Frontal cortex (tissue), 4 donors: ENCODE results near the gene ZNF749. TPM values are rescaled to one million over a fixed set of nuclear protein-coding genes. Genes with fewer than 3 reads are reported as not detected.
A peak's percentile ranks its signal among the peaks of the same experiment; 100 is the strongest.

ENCODE experiments used
- DNase-seq, 2 donors: peaks; one replicate each; pipeline ENCODE4 v3.0.0; 2012; ENCODE audit warnings: low spot score in 2 of 2
- FAIRE-seq: peaks from 2 replicates; lab custom pipeline; 2012; peaks lifted over from hg19 to GRCh38; lab: Jason Lieb, UNC
- total RNA-seq: library from RNA; depleted of rRNA; stranded (reverse); fragments of >200 nt; gene quantifications from one replicate; pipeline ENCODE4 v1.2.3, GENCODE V29; 2014
- donor health status: control.
- donor health status: control.
- donor health status: control.

ZNF749 gene
- 37.9 TPM for total RNA-seq

DNA sequence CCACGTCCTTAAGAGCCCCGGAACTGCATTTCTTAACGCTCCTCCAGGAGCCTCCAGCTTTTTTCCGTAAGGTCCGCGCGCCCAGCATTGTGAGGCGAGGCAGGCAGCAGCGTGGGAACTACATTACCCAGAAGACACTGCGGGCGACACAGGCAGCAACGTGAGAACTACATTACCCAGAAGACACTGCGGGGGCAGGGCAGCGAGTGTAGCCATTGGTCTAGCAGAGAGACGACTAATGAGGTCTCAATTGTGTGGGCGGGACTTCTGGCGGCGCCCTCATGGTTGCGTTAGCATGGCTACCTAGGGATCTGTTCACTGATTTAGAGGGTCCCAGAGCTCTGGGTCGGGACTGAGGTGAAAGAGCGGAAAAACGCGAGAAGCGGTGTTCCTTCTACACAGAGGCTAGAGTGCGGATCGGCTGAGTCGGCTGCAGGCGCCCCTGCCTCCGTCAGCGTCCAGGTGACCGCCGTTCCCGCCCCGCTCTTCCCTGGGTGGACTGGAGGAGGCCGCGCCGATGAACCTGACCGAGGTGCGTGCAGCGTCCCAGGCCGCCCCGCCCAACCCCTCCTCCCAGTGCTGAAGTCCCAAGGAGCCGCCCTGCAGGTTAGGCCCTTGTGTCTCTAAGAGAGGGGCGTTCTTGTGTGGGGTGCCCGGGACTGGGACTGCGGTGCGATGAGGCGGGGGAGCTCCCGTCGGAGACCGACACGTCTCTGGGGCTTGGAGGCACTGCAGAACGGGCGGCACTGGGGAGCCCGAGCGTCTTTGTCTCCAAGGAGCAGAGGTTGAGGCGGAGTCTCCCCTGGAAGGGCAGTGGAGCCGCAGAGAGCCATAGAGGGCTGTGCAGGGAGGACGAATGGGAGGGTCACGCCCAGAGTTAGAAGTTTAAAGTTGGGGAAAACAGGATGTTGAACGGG lies at the start of gene ZNF749:
Gene ZNF749 (plus strand): TSS at position 264 of the 917 bp plus-strand sequence. CDS start 254 bp downstream, at position 518.
- DNase-seq (peak; percentile 96), FAIRE-seq (peak; percentile 90)

DNA sequence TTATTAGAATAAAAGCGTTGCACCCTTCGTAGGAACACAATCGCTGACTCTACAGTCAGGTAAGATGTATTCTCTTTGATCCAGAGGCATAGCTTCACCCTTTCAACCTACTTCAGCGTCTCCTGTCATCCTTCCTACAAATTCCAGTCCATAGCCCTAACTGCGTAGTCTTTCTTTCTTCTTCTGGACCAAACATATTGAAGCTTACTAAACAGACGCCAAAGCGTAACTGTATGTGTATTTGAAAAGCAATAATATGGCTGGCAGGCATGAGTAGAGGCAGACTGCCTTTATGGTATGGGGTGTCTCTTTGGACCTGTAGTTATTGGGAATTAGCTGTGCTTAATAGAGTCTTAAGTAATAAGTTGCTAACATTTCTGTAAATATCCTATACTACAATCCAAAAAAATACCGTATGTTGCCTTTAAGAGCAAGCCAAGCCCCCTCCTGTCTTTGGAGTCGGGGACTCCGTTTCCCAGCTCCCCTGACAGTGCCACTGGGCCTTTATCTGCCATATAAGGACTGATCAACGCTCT lies 45.9 kb upstream of the ZNF749 start:
- no peak for FAIRE-seq
- DNase-seq: no peak

DNA sequence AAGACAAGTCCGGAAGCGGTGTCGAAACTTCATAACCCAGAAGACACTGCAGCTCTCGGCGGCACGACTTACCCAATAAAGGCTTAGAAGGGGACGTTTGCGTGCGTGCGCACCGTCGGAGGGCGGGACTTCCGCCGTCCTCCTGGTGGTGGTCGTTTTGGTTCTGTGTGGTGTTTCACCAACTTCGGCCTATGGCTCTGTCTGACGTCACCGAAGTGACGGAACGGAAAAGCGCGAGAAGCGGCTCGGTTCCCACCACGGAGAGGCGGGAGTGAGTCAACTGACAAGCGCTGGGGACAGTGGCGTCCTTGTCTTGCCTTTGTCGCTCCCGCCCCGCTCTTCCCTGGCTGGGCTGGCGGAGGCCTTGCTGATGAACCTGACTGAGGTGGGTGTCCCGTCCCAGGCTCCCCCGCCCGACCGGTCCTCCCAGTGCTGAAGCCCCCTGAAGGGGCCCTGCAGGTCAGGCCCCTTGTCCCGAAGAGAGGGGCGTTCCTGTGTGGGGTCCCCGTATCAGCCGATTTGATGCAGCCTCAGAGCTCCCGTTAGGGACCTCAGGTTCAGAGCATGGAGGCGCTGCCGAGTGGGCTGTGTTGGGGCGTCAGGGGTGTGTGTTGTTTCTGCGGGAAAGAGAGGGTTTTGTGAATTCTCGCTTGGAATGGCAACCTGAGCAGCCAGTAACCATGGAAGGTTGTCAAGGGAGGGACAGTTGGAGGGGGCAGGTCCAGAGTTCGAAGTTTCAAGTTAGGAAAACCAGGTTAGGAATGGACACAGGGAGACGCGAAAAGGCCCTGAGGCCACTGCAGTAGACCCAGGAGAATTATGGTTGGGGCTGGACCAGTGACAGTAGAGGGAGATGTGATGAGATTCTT lies 45.2 kb upstream of the ZNF749 start, which contains the start of gene ZNF548:
Gene ZNF548 (plus strand): TSS at position 125 of the 869 bp plus-strand sequence. CDS start 246 bp downstream, at position 371.
- FAIRE-seq: peak; percentile 56
- peak; percentile 76 to 90 for DNase-seq

DNA sequence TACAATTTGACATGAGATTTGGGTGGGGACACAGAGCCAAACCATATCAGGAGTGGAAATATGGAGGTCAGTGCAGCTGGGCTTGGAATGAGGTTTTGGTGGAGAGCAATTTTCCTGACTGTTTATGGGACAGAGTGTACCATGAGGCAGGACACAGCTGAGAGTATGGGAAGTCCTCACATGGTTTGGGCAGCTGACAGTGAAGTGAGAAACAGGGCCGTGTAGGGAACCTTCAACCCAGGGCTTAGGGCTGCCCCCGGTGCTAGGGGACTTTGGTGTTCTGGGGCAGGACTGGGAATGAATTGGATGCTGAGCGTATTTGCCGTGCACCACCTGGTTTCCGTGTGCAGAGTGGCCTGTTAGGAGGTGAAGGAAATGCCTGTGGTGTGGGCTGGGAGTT lies 39.4 kb upstream of the ZNF749 start:
- FAIRE-seq: no peak
- DNase-seq: no peak

DNA sequence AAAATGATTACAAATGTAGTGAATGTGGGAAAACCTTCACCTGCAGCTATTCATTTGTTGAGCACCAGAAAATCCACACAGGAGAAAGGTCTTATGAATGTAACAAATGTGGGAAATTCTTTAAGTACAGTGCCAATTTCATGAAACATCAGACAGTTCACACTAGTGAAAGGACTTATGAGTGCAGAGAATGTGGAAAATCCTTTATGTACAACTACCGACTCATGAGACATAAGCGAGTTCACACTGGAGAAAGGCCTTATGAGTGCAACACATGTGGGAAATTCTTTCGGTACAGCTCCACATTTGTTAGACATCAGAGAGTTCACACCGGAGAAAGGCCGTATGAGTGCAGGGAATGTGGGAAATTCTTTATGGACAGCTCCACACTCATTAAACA lies 36.3 kb upstream of the ZNF749 start:
- FAIRE-seq (no peak), DNase-seq (no peak)

DNA sequence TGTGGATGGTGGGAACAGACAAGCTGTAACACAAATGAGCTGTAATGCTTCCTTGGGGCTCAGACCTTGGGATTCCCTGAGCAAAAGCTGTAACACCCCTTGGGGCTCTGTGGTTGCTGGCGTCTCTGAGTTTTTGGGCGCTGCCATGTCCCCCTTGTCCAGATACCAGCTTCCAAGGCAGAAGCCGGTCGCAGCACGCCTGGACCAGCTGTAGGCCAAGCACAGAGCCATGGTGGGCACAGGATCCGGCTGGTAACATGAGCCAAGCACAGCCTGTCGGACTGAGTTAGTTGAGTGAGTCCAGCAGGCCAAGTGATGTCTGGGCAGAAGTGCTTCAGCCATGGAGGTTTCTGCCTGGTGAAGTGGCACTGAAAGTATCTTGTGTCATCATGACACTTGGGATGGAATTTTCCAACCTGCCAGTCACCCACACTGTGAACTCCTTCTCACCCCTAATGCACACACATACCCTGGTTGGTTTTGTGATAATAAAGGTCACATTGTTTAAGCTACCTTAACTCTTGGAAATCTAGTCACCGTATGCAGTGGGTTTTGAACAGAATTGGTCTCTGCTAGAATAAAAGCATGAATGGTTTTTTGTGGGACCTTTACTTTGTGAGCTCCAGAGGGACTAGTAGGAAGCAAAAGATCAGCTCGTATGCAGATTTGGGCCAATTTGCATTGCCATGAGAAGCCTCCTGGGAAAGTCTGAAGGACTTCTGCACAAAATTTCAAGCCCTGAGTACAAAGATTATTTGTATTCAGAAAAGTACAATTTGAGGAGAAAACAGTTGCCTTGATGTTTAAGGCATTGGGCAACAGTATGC lies 31.2 kb upstream of the ZNF749 start:
- no peak for DNase-seq
- FAIRE-seq: no peak

DNA sequence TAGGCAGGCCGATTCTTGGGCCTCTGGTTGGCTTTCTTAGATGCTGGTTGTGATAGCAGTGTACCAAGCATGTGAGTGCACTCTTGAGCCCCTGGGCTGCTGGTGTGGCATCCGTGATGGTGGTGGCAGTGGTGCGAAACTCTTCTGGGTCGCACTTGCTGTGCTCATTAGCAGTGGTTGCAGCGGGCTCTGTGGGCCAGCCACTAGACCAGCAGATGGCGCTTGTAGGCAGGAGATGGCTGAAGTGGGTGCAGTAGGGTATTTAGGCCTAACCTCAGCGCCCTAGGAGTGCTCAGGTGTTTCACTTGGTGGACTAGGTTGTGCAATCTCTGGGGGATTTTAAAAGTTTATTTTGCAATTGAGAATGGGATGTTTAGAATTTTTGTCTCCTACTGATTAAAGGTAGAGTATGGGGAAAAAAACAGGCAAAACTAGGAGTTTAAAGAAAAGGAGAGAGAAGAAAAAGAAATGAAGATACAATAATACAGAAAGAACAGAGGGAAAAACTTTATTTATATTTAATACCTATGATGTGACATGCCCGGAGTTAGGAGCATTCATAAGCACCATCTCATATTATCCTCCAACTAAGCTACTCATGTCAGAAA lies 28.5 kb upstream of the ZNF749 start:
- DNase-seq (peak in 1 of 2 donors; percentile 54), FAIRE-seq (no peak)

DNA sequence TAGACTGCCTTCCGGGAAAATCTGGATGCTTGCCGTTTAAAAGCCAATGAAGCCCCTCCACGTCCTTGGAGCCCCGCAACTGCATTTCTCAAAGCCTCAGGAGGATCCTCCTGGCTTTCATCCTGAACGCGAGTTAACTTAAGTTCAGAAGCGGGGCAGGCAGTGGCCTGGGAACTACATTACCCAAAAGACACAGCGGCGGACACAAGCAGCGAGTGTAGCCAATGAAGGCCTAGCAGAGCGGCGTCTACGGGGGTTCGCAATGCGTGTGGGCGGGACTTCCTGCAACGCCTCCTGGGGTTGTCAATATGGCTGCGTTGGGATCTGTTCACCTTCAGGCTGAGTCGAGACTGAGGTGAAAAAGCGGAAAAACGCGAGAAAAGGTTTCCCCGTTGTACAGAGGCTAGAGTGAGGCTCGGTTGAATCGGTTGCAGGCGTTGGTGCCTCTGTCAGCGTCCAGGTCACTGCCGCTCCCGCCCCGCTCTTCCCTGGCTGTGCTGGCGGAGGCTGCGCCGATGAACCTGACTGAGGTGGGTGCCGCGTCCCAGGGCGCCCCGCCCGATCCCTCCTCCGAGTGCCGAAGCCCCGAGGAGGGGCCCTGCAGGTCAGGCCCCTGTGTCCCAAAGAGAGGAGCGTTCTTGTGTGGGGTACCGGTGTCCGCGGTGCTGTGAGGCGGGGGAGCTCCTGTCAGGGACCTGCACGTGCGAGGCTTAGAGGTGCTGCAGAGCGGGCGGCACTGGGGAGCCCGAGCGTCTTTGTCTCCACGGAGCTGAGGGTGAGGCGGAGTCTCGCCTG lies 24.1 kb upstream of the ZNF749 start, which contains the start of gene ZNF17:
Gene ZNF17 (plus strand): TSS at position 285 of the 795 bp plus-strand sequence. CDS start 2,455 bp downstream, outside the sequence.
- DNase-seq (peak; percentile 85 to 93), FAIRE-seq (peak; percentile 15)

DNA sequence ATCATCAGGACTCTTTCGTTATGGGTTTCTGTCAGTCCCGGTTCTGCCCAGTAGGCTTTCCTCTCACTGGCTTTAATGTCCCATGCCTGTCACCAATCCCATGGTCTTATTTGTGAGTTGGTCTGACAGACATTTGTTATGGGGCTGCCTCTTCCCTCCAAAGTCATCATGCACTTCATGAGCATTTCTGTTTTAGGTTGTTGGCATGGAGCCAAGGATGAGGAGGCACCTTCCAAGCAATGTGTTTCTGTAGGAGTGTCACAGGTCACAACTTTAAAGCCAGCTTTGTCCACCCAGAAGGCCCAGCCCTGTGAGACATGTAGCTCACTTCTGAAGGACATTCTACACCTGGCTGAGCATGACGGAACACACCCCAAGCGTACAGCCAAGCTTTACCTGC lies 15.7 kb upstream of the ZNF749 start:
- DNase-seq (no peak), FAIRE-seq (no peak)

DNA sequence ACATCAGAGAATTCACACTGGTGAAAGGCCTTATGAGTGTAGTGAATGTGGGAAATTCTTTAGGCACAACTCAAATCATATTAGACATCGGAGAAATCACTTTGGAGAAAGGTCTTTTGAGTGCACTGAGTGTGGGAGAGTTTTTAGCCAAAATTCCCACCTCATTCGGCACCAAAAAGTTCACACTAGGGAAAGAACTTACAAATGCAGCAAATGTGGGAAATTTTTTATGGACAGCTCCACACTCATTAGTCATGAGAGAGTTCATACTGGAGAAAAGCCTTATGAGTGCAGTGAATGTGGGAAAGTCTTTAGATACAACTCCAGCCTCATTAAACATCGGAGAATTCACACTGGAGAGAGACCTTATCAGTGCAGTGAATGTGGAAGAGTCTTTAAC lies 14.1 kb upstream of the ZNF749 start:
- DNase-seq: no peak
- FAIRE-seq: no peak

DNA sequence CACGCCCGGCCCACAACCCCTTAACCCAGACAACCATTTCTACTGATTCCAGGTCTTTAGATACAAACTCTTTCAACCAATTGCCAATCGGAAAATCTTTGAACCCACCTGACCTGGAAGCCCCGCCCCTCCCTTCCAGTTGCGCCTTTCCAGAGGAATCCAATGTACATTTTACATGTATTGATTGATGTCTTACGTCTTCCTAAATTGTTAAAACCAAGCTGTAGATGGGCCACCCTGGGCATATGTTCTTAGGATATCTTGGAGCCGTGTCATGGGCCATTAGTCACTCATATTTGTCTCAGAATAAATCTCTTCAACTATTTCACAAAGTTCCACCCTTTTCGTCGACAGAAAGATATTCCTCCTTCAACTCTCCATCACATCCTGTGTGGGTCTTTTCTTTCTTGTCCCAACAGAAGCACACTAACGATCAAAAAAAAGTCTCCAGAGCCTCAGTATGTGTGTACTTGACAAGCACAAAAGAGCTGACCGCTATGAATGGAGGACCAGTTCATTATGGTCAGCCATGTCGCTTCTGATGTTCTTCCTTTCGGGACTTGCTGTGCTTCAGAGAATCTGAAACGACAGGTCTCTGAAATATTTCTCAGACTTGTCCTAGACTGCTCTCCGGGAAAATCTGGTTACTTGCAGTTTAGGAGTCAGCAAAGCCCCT lies 601 bp upstream of the ZNF749 start:
- DNase-seq (no peak), FAIRE-seq (no peak)

DNA sequence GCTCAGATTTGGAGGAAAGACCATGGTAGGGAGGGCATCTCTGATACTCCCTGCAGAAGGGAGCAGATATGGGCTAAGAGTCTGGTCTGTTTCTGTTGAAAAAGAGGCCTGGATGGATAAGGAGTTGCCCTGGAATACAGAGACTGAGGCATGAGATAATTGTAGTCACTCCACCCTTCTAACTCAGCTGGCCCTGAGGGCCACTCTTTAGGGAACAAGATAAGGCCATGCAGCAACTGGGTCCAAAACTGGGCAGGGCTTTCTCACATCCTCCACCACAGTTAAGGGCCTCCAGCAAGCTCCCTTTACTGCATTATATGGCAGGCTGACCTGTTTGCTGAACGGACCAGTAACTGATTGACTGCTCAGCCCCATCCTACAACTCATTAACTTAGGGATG lies 1.3 kb downstream of the ZNF749 start:
- DNase-seq (no peak), FAIRE-seq (no peak)

DNA sequence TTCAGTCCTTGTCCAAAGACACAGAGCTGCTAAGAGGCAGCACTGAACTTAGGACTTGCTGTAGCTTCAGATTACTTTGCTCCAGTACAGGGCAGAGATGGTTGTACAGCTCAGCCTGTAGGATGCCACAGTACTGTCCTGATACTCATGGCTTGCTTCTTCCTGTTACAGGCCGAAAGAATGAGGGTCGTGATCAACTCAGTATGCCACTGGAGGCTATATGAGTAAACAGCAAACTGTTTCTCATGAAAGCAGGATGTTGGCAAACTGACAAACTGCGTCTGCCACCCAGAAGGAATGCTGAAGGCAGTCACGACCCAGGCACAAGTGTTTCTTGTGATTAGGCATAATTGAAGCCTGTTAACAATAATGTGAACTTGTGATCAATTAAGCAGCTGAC lies 2.8 kb downstream of the ZNF749 start:
- DNase-seq (no peak), FAIRE-seq (no peak)

DNA sequence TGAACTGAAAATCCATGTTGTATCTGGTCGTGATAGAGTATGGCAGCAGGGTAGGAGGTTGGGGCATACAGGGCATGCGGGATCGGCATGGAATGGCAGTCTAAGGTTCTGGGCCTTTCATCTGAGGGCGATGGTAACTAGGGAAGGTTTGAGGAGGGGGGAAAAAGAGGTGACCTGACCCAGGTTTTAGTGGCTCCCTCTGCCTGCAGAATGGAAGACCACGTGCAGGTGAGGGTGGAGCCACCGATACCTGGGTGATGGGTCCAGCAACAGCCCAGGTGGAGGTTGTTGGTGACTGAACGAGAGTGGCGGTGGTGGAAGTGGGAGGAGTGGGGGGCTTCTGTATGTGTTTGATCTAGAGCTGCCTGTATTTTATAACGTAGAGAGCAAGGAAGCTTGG lies 3.8 kb downstream of the ZNF749 start:
- DNase-seq (no peak), FAIRE-seq (no peak)

DNA sequence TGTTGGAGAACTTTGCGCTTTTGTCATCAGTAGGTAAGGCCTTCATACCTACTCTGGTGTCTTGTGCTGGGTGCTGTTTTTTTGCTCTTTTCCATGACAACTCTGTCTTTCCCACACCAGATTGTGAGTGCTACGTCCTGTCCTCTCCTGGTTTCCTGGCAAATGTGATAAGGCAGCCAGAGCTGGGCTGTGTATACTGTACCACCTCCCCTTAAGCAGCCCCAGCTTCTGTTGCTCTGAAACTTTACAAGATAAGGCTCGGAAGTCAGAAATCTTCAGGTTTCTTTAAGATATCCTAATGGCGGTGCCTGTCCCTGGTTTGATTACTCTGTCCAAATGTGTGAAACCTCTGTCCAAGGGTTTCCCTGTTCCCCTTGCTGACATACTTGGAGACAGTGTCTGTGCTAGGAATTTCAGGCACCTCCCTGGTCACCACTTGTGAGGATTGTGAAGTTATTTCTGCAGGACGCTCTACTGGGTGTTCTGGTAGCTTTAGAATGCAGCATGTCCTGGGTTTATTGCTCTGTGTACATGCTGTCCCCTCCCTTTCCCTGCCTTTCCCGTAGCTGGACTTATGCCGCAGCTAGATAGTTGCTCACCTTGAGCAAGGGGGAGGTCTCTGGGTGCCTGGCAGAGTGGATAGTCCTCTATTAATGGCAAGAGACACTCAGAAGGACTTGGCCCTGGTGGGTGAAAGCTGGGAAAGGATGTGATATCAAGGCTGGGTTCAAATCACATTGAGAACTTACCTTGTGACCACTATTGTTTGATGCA lies 7.0 kb downstream of the ZNF749 start:
- DNase-seq (no peak), FAIRE-seq (no peak)

DNA sequence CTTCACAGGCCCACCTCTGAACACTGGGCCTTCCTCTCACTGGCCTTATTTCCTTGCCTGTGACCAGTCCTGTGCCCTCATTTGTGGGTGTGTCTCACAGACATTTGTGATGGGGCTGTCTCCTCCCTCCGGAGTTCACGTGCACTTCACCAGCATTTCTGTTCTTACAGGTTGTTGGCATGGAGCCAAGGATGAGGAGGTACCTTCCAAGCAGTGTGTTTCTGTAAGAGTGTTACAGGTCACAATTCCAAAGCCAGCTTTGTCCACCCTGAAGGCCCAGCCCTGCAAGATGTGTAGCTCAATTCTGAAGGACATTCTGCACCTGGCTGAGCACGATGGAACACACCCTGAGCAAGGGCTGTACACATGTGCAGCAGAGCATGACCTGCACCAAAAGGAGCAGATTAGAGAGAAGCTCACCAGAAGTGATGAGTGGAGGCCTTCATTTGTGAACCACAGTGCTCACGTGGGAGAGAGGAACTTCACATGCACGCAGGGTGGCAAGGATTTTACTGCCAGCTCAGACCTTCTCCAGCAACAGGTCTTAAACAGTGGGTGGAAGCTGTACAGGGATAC lies 8.1 kb downstream of the ZNF749 start:
- DNase-seq (no peak), FAIRE-seq (no peak)

DNA sequence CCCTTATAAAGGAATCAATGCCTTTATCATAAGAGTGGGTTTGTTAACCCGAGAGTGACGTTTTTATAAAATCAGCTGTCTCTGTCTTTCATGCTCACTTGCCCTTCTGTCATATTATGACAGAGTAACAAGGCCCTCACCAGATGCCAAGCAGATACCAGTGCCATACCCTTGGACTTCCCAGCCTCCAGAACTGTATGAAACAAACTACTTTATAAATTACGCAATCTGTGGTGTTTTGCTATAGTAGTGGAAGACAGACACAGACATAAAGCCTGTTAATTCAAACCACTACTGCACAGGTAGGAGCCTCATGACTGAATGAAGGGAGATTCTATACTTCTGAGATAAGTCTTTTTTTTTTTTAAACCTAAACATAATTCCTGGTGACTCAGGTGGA lies 17.2 kb downstream of the ZNF749 start:
- FAIRE-seq: no peak

More for the DNA sequence above, 17.2 kb downstream of the ZNF749 start:
- DNase-seq: no peak
